COLO829 (cell line): ENCODE data around the gene CBX8.

Experiments used
- DNase-seq: peaks from one replicate; pipeline ENCODE4 v3.0.0; 2012; ENCODE audit warnings: low spot score

The CBX8 gene

DNA sequence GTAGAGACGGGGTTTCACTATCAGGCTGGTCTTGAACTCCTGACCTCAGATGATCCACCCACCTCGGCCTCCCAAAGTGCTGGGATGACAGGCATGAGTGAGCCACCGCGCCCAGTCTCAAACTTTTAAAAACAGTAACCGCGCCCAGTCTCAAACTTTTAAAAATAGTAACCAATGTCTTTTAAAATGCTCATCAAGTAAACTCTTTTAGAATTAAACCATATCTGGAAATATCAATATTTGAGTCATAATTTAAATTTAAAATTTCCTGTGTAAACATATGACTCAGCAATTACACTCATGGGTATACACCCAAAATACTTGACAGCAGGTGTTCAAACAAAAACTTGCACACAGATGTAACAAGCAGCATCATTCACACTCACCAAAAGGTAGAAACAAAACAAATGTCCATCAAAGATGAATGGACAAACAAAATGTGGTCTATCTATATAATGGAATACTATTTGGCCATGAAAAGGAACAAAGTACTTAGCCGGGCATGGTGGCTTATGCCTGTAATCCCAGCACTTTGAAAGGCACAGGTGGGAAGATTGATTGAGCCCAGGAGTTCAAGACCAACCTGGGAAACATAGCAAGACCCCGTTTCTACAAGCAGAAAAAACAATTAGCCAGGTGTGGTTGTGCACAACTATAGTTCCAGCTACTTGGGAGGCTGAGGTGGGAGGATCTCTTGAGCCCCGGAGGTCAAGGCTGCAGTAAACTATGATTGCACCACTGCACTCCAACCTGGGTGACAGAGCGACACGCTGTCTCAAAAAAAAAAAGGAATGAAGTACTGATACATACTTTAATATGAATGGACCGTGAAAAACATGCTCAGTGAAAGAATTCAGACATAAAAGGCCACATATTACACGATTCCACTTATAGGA, 46.0 kb downstream of the CBX8 start:
- no peak for DNase-seq

DNA sequence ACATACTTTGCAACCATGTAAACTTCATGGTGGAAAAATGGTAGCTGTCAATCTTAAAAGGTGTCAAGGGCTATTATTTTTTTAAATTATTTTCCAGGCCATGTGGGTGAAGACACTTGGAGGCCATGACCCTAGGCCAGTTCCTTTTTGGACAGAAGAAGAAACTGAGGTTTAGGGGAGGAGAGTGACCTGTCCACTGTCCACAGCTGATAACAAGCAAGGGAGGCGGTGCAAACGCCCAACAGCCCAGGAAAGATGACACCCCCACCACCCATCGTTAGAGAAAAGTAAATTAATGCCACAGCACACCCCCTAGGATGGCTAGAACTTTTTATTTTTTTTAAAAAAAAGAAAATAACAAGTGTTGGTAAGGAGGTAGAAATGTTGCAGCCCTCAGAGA, 46.9 kb downstream of the CBX8 start:
- no peak for DNase-seq

GRCh38 chr17:79749156-79749815, 47.6 kb downstream of the CBX8 start:
- peak; percentile 93 for DNase-seq

DNA sequence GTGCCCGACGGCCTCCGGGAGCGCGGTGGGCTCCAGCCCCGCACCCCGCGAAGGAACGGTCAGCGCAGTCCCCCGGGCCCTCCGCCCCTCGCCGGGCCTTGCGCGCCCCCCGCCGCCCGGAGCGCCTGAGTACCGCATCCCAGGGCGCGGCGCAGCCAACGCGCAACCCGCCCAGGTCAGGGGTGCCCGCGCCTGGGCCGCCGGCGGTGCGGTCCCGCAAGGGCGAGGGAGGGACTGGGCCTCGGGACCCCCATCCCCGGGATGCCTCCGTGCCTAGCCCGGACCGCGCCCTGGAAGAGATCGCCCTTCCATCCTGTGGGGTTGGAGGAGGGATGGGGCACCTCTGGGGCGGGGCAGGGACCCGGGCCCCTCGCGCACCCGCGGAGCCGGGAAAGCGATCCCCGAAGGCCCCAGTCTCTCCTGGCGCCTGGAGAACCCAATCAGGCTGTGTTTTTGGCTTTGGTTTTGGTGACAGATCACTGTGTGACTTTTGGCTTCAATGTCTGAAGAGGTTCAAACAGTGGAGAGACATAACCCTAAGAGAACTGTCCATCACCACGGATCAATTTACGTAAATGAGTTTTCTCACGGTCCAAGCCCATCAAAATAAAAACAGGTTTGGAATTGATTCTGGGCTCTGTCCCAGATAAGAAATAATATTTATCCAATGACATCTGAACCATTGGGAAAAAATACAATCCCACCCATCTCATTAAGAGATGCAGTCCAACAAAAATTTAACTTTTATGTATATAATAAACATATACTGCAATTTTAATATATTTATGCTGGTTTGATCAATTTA, 48.4 kb downstream of the CBX8 start:
- no peak for DNase-seq

GRCh38 chr17:79747508-79748294, 49.2 kb downstream of the CBX8 start:
- no peak for DNase-seq

GRCh38 chr17:79746889-79747507, 49.9 kb downstream of the CBX8 start:
- DNase-seq: no peak

DNA sequence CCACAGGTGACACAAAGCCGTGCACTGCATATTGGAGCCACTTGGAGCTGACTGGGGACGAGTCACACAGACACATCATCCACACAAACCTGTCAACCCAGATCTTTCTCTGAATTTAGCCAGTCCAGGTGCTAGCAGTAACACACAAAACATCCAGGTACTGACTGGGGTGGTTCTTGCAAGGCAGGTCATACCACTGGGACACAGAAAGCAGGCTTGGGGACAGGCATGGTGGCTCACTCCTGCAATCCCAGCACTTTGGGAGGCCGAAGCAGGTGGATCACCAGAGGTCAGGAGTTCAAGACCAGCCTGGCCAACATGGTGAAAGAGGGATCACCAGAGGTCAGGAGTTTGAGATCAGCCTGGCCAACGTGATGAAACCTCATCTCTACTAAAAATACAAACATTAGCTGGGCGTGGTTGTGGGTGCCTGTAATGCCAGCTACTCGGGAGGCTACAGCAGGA, 51.2 kb downstream of the CBX8 start:
- no peak for DNase-seq

GRCh38 chr17:79743614-79744013, 53.3 kb downstream of the CBX8 start:
- DNase-seq: no peak

DNA sequence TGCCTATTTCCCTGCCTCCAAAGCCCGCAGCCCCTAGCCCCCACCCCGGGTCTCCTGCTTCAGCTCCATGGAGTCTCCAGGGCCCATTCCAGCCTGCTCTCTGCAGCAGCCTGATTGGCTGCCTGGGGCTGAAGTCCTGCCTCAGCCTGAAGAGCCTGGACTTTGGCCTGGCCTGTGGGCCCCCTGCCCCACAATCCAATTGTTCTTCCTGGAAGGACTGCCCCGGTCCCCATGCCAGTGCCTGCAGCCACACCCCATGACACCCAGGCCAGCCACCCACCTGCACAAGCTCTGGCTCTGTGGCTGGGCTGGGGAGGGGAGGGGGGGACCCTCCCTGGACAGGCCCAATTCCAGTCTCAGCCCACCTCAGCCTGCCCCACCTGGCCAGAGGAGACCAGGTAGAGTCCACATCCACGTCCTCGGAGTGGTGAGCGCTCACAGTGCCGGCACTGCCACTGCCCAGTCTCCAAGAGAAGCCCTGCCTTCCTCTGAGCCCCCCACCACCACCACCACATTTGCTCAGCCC, 53.9 kb downstream of the CBX8 start:
- no peak for DNase-seq

- DNase-seq: no peak
Observed at GRCh38 chr17:79742589-79742918, 54.3 kb downstream of the CBX8 start.
